SK-N-SH (cell line): Measurements from ENCODE around the gene GALK1.

Experiments
- EZH2phosphoT487 ChIP-seq: fragments of 200-600 bp; sonication (generic); IDR thresholded peaks from 2 replicates; pipeline ENCODE4 v1.6.1; 2017; ENCODE audit warnings: low read depth, mixed run types, mild to moderate bottlenecking, antibody characterized with exemption, moderate library complexity, borderline replicate concordance
- FOXM1 ChIP-seq: IDR thresholded peaks from 2 replicates; pipeline ENCODE4 v1.4.0; 2012; ENCODE audit warnings: low read depth, mild to moderate bottlenecking
- GATA2 ChIP-seq: sonication (generic); formaldehyde crosslinking; IDR thresholded peaks from 2 replicates; pipeline ENCODE4 v1.5.0; 2020; ENCODE audit warnings: mild to moderate bottlenecking, missing genetic modification reagents
- JUND ChIP-seq: IDR thresholded peaks from 2 replicates; pipeline ENCODE4 v1.4.0; 2012
- NFIC ChIP-seq: IDR thresholded peaks from 2 replicates; pipeline ENCODE4 v1.4.0; 2012; ENCODE audit warnings: borderline replicate concordance
- POLR2AphosphoS5 ChIP-seq: IDR thresholded peaks from 2 replicates; pipeline ENCODE4 v1.6.1; 2012; ENCODE audit warnings: low read depth, low read length
- RAD21 ChIP-seq: IDR thresholded peaks from 2 replicates; pipeline ENCODE4 v1.6.1; 2012; ENCODE audit warnings: mild to moderate bottlenecking, low read length
- RCOR1 ChIP-seq: fragments of 150-350 bp; IDR thresholded peaks from 2 replicates; pipeline ENCODE4 v1.6.1; 2017; ENCODE audit warnings: antibody characterized with exemption, low read length
- TAF1 ChIP-seq: IDR thresholded peaks from 2 replicates; pipeline ENCODE4 v1.6.1; 2012; ENCODE audit warnings: low read depth, mild to moderate bottlenecking, low read length, moderate library complexity, borderline replicate concordance
- TCF12 ChIP-seq: IDR thresholded peaks from 2 replicates; pipeline ENCODE4 v1.4.0; 2012
- TF ChIP-seq, protein P1 (sequence below): fragments of 200-600 bp; sonication (generic); IDR thresholded peaks from 2 replicates; pipeline ENCODE4 v1.6.1; 2017; ENCODE audit warnings: antibody characterized with exemption, mild to moderate bottlenecking, moderate library complexity

DNA sequence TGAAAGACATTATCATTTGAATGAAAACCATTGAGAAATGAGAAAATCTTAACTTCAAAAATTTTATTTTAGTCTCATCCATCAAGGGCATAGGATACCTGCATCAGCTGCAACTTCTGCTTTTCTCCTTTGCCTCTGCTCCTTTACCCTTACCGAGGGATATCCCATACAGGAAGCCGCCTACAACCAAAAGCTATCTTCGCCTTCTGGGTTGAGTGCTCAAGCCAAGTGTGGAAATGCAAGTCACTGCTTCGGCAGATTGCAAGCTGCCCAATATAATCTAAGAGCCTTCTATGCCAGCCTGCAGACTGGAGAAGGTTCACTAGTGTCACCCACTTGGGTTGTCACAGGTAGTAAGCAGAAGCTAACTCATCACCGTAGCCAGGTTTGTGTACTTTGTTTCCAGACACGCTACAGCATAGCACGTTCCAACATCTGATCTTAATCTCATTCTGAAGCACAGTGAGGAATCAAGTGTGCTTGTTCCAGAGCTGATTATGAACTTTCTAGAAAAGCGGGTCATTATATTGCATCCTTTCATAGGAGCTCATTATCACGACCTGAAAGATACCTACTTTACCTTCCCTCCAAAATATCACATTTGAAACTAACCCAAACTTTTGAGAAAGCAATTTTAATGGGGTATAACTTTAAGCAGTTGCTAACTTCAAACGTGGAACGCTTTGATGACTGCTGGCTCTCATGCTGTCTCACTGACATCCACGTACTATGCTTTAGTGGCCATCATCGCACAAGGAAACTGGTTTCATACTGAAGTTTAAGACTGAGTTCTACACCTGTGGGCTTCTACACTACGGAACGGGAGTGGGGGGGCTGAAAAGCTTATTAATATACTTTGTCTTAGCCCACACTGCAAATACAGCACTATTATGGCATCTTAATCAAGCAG lies 11.6 kb upstream of the GALK1 start:
- TF ChIP-seq EZH2phosphoT487 (no peak), JUND (peak; percentile 20), TAF1 (no peak), POLR2AphosphoS5 (peak; percentile 81), RAD21 (no peak), RCOR1 (no peak), TCF12 (no peak; the same call in 1 of the 2 replicates), GATA2 (0 out of 2 replicates have a peak, but pooled peaks have one; percentile 16), FOXM1 (no peak), NFIC (0 out of 2 replicates have a peak, but pooled peaks have one; percentile 8)
- TF ChIP-seq, protein P1, sequence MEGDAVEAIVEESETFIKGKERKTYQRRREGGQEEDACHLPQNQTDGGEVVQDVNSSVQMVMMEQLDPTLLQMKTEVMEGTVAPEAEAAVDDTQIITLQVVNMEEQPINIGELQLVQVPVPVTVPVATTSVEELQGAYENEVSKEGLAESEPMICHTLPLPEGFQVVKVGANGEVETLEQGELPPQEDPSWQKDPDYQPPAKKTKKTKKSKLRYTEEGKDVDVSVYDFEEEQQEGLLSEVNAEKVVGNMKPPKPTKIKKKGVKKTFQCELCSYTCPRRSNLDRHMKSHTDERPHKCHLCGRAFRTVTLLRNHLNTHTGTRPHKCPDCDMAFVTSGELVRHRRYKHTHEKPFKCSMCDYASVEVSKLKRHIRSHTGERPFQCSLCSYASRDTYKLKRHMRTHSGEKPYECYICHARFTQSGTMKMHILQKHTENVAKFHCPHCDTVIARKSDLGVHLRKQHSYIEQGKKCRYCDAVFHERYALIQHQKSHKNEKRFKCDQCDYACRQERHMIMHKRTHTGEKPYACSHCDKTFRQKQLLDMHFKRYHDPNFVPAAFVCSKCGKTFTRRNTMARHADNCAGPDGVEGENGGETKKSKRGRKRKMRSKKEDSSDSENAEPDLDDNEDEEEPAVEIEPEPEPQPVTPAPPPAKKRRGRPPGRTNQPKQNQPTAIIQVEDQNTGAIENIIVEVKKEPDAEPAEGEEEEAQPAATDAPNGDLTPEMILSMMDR = no peak
